K562 (cell line): ENCODE data around the gene UBE2Q1. TPM values are rescaled to one million over a fixed set of nuclear protein-coding genes. Genes with fewer than 3 reads are reported as not detected.

Source experiments
- AFF1 ChIP-seq, 2 experiments: fragments of 450-650 bp; IDR thresholded peaks; 2 replicates each; pipeline ENCODE4 v1.6.1; 2018; ENCODE audit warnings: mild to moderate bottlenecking in 2 of 2, low read depth in 1 of 2; ENCODE audit not compliant: partially characterized antibody in 2 of 2
- BRF1 ChIP-seq: IDR thresholded peaks from 3 replicates; pipeline ENCODE4 v1.6.1; 2011; ENCODE audit warnings: borderline replicate concordance, mild to moderate bottlenecking; ENCODE audit not compliant: insufficient read length; ENCODE audit errors: extremely low read depth
- CBX3 ChIP-seq, 2 experiments: IDR thresholded peaks; 1 replicate in 1 of 2; 2 replicates in 1 of 2; pipeline ENCODE4 v1.6.1; 2012; ENCODE audit warnings: inconsistent platforms in 2 of 2, low read length in 2 of 2, borderline replicate concordance in 1 of 2, control low read depth in 1 of 2
- DLX4 ChIP-seq: fragments of 250-450 bp; sonication (Bioruptor Pico); IDR thresholded peaks from 2 replicates; pipeline ENCODE4 v1.6.1; 2021; ENCODE audit warnings: mild to moderate bottlenecking
- E2F5 ChIP-seq: sonication (generic); formaldehyde crosslinking; IDR thresholded peaks from 2 replicates; pipeline ENCODE4 v1.8.0; 2022; ENCODE audit warnings: mild to moderate bottlenecking, missing genetic modification reagents
- ELK1 ChIP-seq: sonication (generic); formaldehyde crosslinking; IDR thresholded peaks from 2 replicates; pipeline ENCODE4 v1.8.1; 2022; ENCODE audit warnings: missing genetic modification reagents
- FIP1L1 ChIP-seq: fragments of 200-400 bp; formaldehyde crosslinking; IDR thresholded peaks from 2 replicates; pipeline ENCODE4 v1.6.1; 2018; ENCODE audit warnings: mild to moderate bottlenecking, low read depth, low read length; ENCODE audit not compliant: poor library complexity, severe bottlenecking
- KLF1 ChIP-seq: fragments of 450-650 bp; IDR thresholded peaks from 2 replicates; pipeline ENCODE4 v1.6.1; 2016; ENCODE audit warnings: missing genetic modification characterization, missing compliant biosample characterization
- MAX ChIP-seq: sonication (generic); formaldehyde crosslinking; IDR thresholded peaks from 2 replicates; pipeline ENCODE4 v1.9.0; 2022; ENCODE audit warnings: mild to moderate bottlenecking, missing genetic modification reagents
- NBN ChIP-seq: fragments of 450-650 bp; IDR thresholded peaks from 2 replicates; pipeline ENCODE4 v1.6.1; 2016; ENCODE audit warnings: low read depth, mild to moderate bottlenecking
- PHF8 ChIP-seq: fragments of 200-600 bp; sonication (generic); IDR thresholded peaks from 2 replicates; pipeline ENCODE4 v1.6.1; 2012; ENCODE audit warnings: mixed run types, mild to moderate bottlenecking, inconsistent platforms, low read length, moderate library complexity, borderline replicate concordance
- POLR2A ChIP-seq: fragments of 450-650 bp; conservative IDR thresholded peaks from 2 replicates; pipeline ENCODE4 v1.6.1; 2016
- TFE3 ChIP-seq: fragments of 450-650 bp; formaldehyde crosslinking; IDR thresholded peaks from 2 replicates; pipeline ENCODE4 v1.4.0; 2020; ENCODE audit warnings: mild to moderate bottlenecking, mixed read lengths
- ZNF316 ChIP-seq: fragments of 450-650 bp; IDR thresholded peaks from 2 replicates; pipeline ENCODE4 v1.6.1; 2016
- ZNF444 ChIP-seq: fragments of 250-450 bp; sonication (Bioruptor Pico); IDR thresholded peaks from 2 replicates; pipeline ENCODE4 v1.4.0; 2020; ENCODE audit warnings: mild to moderate bottlenecking, moderate library complexity
- polyA plus RNA-seq, 8 experiments: library from polyadenylated mRNA; depleted of rRNA in 4 of 8; stranded (reverse) in 5 of 8; unstranded in 3 of 8; fragments of >200 nt; fragmentation: Nextera tagmentation in 2 of 8; fragmentation: Illumina TruSeq in 1 of 8; extraction: Ambion mirVana in 2 of 8; extraction: Trizol in 1 of 8; gene quantifications; 2 replicates each; pipeline versions ENCODE4 v1.2.1 to v1.2.3, GENCODE V29; 2011 to 2014; ENCODE audit warnings: inconsistent platforms in 1 of 8, missing spikeins in 1 of 8
- total RNA-seq, 7 experiments: library from RNA; depleted of rRNA in 6 of 7; stranded (reverse); fragments of >200 nt in 6 of 7; fragmentation: Illumina TruSeq in 2 of 7; extraction: Trizol in 2 of 7; gene quantifications; 2 replicates each; pipeline versions ENCODE4 v1.2.1 to v1.2.3, GENCODE V29; 2011 to 2021; ENCODE audit warnings: low replicate concordance in 1 of 7

UBE2Q1 gene
- total and polyA plus RNA-seq, 9 of the 15 experiments (the other 6 are each of a cell fraction or from before 2014, with no cell fraction given) = 8.0 to 58.8 (median 27.6) TPM

GRCh38 chr1:154607609-154608396, 49.3 kb upstream of the UBE2Q1 start, which contains the start of gene ADAR (continued):
- no peak for TF ChIP-seq ELK1 (CRISPR knock-in tag)
- peak; percentile 63 for TF ChIP-seq NBN
- TF ChIP-seq E2F5 = no peak
- no peak for TF ChIP-seq TFE3 (CRISPR knock-in tag)
- TF ChIP-seq ZNF316 = peak; percentile 2; the same call in 1 of the 2 replicates
- peak; percentile 33; the same call in 1 of the 2 replicates for TF ChIP-seq POLR2A
- TF ChIP-seq KLF1 (tag) = 0 out of 2 replicates have a peak, but pooled peaks have one; percentile 47
- TF ChIP-seq ZNF444 (CRISPR knock-in tag) = no peak
- 0 out of 2 replicates have a peak, but pooled peaks have one; percentile 15 for TF ChIP-seq MAX (CRISPR knock-in tag)
- TF ChIP-seq CBX3 (IDR thresholded peaks at IDR 0.05; ENCODE audit: borderline replicate concordance in 1 of 2, low read length in 2 of 2) = 0 out of 3 replicates have a peak, but pooled peaks of 1 of the 2 experiments have one; percentile 30
- no peak for TF ChIP-seq DLX4 (CRISPR knock-in tag)
- peak; percentile 68; the same call in 1 of the 2 replicates for TF ChIP-seq PHF8
- TF ChIP-seq AFF1 (IDR thresholded peaks at IDR 0.05; ENCODE audit: low read depth in 1 of 2, partially characterized antibody in 2 of 2) = peak in 1 of 2 experiments; percentile 45
- TF ChIP-seq BRF1 = no peak
- peak; percentile 41 for TF ChIP-seq FIP1L1
